ENCODE measurements around the gene PKIG. TPM values are rescaled to one million over a fixed set of nuclear protein-coding genes. Genes with fewer than 3 reads are reported as not detected.

PKIG gene
- total and polyA plus RNA-seq, 2 donors (not counting 3 experiments of a cell fraction or from before 2014, with no cell fraction given), result 135 to 167 TPM

GRCh38 chr20:44570367-44570766 is 12.0 kb upstream of the PKIG start:
- Histone ChIP-seq H3K9me1 (replicated peaks; ENCODE audit: control insufficient read depth, extremely low read depth, insufficient read depth, low read length) (no peaks in the 10 kb centered on the region), H2AFZ (ENCODE audit: low read depth, low read length) (no peak overlapping the region), H3K4me1 (ENCODE audit: control insufficient read depth, extremely low read depth, insufficient read depth, low read length) (peaks cover 15% of the 10 kb centered on the region), H4K20me1 (replicated peaks; ENCODE audit: control insufficient read depth, extremely low read depth, insufficient read depth, low read length) (no peaks in the 10 kb centered on the region), H3K79me2 (ENCODE audit: control insufficient read depth, insufficient read depth, low read length) (no peaks in the 10 kb centered on the region), H3K27ac (ENCODE audit: insufficient read depth, low read depth, low read length) (no peak overlapping the region), H3K4me2 (ENCODE audit: insufficient read depth, low read length) (no peak overlapping the region), H3K27me3 (ENCODE audit: control insufficient read depth in 2 of 2, insufficient read depth in 2 of 2, low read length in 2 of 2) (no peaks in the 10 kb centered on the region), H3K36me3 (ENCODE audit: control insufficient read depth in 2 of 2, extremely low read depth in 1 of 2, insufficient read depth in 2 of 2, low read length in 2 of 2) (no peaks in the 10 kb centered on the region), H3K9ac (replicated peaks; ENCODE audit: extremely low read depth, insufficient read depth, low read length) (no peak overlapping the region), H3K9me3 (replicated peaks; ENCODE audit: control insufficient read depth, insufficient read depth, low read length) (no peaks in the 10 kb centered on the region), H3K4me3 (replicated peaks in 1 of 3; ENCODE audit: insufficient read depth in 1 of 3, low read depth in 1 of 3, low read length in 3 of 3) (no peak overlapping the region)
- no peak for DNase-seq (ENCODE audit: low read depth, low spot score)
- ChIA-PET CTCF (interaction anchor here (1.5 kb wide), 1 partner anchor 12 kb away, joined by 7 read pairs; no protein-coding TSS in a partner anchor), POLR2A (no interaction called here)
- no TSS peak for BruUV-seq (replicated peaks)
- dilution Hi-C loops (cut with MboI; ENCODE audit: extremely low pct_ligation_motif_present, low sequenced_read_pairs) (no loop called here), intact Hi-C loops (cut with micrococcal nuclease) (no loop called here)
- FAIRE-seq, result no peak
- TF ChIP-seq JUN (IDR thresholded peaks at IDR 0.05; ENCODE audit: borderline replicate concordance, insufficient read depth, insufficient read length, low read depth) (no peak), MYC (IDR thresholded peaks at IDR 0.05; ENCODE audit: low read depth, low read length) (no peak)

- CTCF ChIA-PET, result interaction anchor here (1.5 kb wide), 1 partner anchor 14 kb away, joined by 7 read pairs; no protein-coding TSS in a partner anchor
Measured at GRCh38 chr20:44571362-44571988, 10.9 kb upstream of the PKIG start.

More at GRCh38 chr20:44571362-44571988, 10.9 kb upstream of the PKIG start:
- Histone ChIP-seq H3K79me2 (ENCODE audit: control insufficient read depth, insufficient read depth, low read length) (peaks cover 3% of the 10 kb centered on the region), H3K4me3 (replicated peaks in 1 of 3; ENCODE audit: insufficient read depth in 1 of 3, low read depth in 1 of 3, low read length in 3 of 3) (no peak overlapping the region), H3K27me3 (ENCODE audit: control insufficient read depth in 2 of 2, insufficient read depth in 2 of 2, low read length in 2 of 2) (no peaks in the 10 kb centered on the region), H3K9me1 (replicated peaks; ENCODE audit: control insufficient read depth, extremely low read depth, insufficient read depth, low read length) (no peaks in the 10 kb centered on the region), H4K20me1 (replicated peaks; ENCODE audit: control insufficient read depth, extremely low read depth, insufficient read depth, low read length) (no peaks in the 10 kb centered on the region), H3K27ac (ENCODE audit: insufficient read depth, low read depth, low read length) (no peak overlapping the region), H3K4me1 (ENCODE audit: control insufficient read depth, extremely low read depth, insufficient read depth, low read length) (peaks cover 18% of the 10 kb centered on the region), H3K9ac (replicated peaks; ENCODE audit: extremely low read depth, insufficient read depth, low read length) (no peak overlapping the region), H3K36me3 (ENCODE audit: control insufficient read depth in 2 of 2, extremely low read depth in 1 of 2, insufficient read depth in 2 of 2, low read length in 2 of 2) (no peaks in the 10 kb centered on the region), H2AFZ (ENCODE audit: low read depth, low read length) (no peak overlapping the region), H3K9me3 (replicated peaks; ENCODE audit: control insufficient read depth, insufficient read depth, low read length) (no peaks in the 10 kb centered on the region), H3K4me2 (ENCODE audit: insufficient read depth, low read length) (no peak overlapping the region)
- no TSS peak for BruUV-seq (replicated peaks)
- TF ChIP-seq EZH2 (IDR thresholded peaks at IDR 0.05; ENCODE audit: borderline replicate concordance, low read depth, low read length, severe bottlenecking), result no peak
- TF ChIP-seq CTCF (IDR thresholded peaks at IDR 0.05; ENCODE audit: extremely low read depth in 1 of 2, insufficient read depth in 1 of 2, low read depth in 1 of 2, low read length in 2 of 2), result no peak
- TF ChIP-seq MAX (IDR thresholded peaks at IDR 0.05; ENCODE audit: insufficient read depth, insufficient read length), result no peak
- TF ChIP-seq POLR2A (IDR thresholded peaks at IDR 0.05; ENCODE audit: low read depth, low read length), result no peak
- no peak for TF ChIP-seq GATA2 (IDR thresholded peaks at IDR 0.05; ENCODE audit: insufficient read depth, insufficient read length, low read depth, low read length)
- TF ChIP-seq JUN (IDR thresholded peaks at IDR 0.05; ENCODE audit: borderline replicate concordance, insufficient read depth, insufficient read length, low read depth), result no peak
- TF ChIP-seq FOS (IDR thresholded peaks at IDR 0.05; ENCODE audit: borderline replicate concordance, insufficient read depth, low read length), result no peak
- no peak for TF ChIP-seq MYC (IDR thresholded peaks at IDR 0.05; ENCODE audit: low read depth, low read length)
- no peak for TF ChIP-seq POLR2AphosphoS5 (IDR thresholded peaks at IDR 0.05; ENCODE audit: insufficient read depth, low read depth, low read length)
- POLR2A ChIA-PET, result interaction anchor here (0.6 kb wide), 1 partner anchor 30 kb away, joined by 4 read pairs; no protein-coding TSS in a partner anchor
- FAIRE-seq (no peak), DNase-seq (ENCODE audit: low read depth, low spot score) (no peak)
- intact Hi-C loops (cut with micrococcal nuclease), result no loop called here
- dilution Hi-C loops (cut with MboI; ENCODE audit: extremely low pct_ligation_motif_present, low sequenced_read_pairs), result no loop called here
